Esophagus (tissue), 2 donors: Measurements from ENCODE around the gene FAM13A. TPM values are rescaled to one million over a fixed set of nuclear protein-coding genes. Genes with fewer than 3 reads are reported as not detected.

Source experiments
- H3K27ac ChIP-seq, 2 donors: one replicate each; pipeline ENCODE4 v1.5.1; 2013; ENCODE audit warnings: low read depth in 2 of 2, mild to moderate bottlenecking in 2 of 2, inconsistent platforms in 1 of 2, low read length in 1 of 2, moderate library complexity in 1 of 2
- H3K27me3 ChIP-seq, 2 donors: one replicate each; pipeline ENCODE4 v1.6.1; 2013; ENCODE audit warnings: low read length in 2 of 2, control low read depth in 1 of 2, mild to moderate bottlenecking in 1 of 2; ENCODE audit not compliant: insufficient read depth in 2 of 2, control insufficient read depth in 1 of 2
- H3K36me3 ChIP-seq, 2 donors: one replicate each; pipeline ENCODE4 v1.6.1; 2013; ENCODE audit warnings: low read length in 1 of 2; ENCODE audit not compliant: control insufficient read depth in 2 of 2, insufficient read depth in 2 of 2
- H3K4me1 ChIP-seq, 2 donors: one replicate each; pipeline ENCODE4 v1.6.1; 2013; ENCODE audit warnings: low read length in 1 of 2; ENCODE audit not compliant: control insufficient read depth in 2 of 2, insufficient read depth in 2 of 2
- H3K4me3 ChIP-seq, 2 donors: one replicate each; pipeline ENCODE4 v1.5.1; 2013; ENCODE audit warnings: low read length in 2 of 2, mild to moderate bottlenecking in 2 of 2, low read depth in 1 of 2, moderate library complexity in 1 of 2
- H3K9me3 ChIP-seq, 2 donors: one replicate each; pipeline ENCODE4 v1.6.1; 2013; ENCODE audit warnings: mild to moderate bottlenecking in 2 of 2, low read depth in 1 of 2, low read length in 1 of 2, moderate library complexity in 1 of 2; ENCODE audit not compliant: control insufficient read depth in 2 of 2, insufficient read depth in 1 of 2
- WGBS, 2 donors: extraction: QIAGEN DNeasy Blood & Tissue Kit; methylation state at CpG; one replicate each; pipeline ENCODE4 v1.1.7; 2013; 5-methylcytosine and 5-hydroxymethylcytosine counted together
- polyA plus RNA-seq, 2 donors: library from polyadenylated mRNA; stranded (reverse); fragments of 200-250 nt; gene quantifications; one replicate each; pipeline ENCODE4 v1.2.3, GENCODE V29; 2013
- donor health status: healthy with polysubstance abuse.
- donor health status: Bipolar disorder and iron deficiency.

Gene FAM13A
- polyA plus RNA-seq, 2 donors: 2.5 to 2.7 TPM

GRCh38 chr4:88734403-88734949 is 322.5 kb downstream of the FAM13A start:
- Histone ChIP-seq H3K27me3 (no peaks in the 10 kb centered on the region), H3K4me1 (peaks cover 1 to 3% of the 10 kb centered on the region in 2 donors), H3K9me3 (no peaks in the 10 kb centered on the region), H3K36me3 (peaks cover 0 to under 1% of the 10 kb centered on the region in 2 donors), H3K4me3 (no peak overlapping the region), H3K27ac (peak overlapping the region in 1 of 2 donors; percentile 22)
- 81 to 95% methylated on average over 3 of the region's 3 CpGs for WGBS, 2 donors

DNA sequence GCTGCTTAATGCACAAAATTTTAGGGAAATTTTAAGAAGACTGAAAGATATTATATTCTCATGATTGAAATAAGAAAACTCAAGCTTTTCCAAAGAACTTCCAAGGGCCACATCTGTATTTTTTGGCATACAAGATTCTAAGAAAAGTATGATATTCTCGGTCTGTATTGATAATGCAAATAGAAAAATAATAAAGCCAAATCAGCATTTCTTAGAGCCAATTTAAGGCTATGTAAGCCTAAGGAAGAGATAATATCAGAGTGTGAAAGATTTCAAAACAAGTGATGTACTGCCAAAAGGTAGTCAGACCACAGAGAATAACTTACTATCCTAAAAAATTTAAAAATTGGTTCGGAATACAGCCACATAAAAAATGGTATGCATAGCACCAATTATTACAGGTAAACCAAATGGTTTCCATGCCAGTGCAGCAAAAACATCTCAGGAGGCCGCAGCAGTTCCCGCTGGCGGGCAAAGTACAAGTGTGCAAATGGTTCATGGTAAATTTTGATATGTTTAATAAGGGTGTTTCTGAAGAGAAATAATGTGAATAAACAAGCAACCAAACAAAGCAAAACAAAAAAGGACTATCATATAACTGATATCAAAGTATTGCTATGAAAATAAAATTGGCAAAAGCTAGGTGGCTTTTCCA is 324.1 kb downstream of the FAM13A start:
- no peak overlapping the region for H3K4me3 ChIP-seq
- no peak overlapping the region for H3K27ac ChIP-seq
- 94 to 96% methylated on average over 5 of the region's 5 CpGs for WGBS, 2 donors
- H3K27me3 ChIP-seq: no peaks in the 10 kb centered on the region
- H3K9me3 ChIP-seq: no peaks in the 10 kb centered on the region
- H3K4me1 ChIP-seq: peaks cover 1 to 3% of the 10 kb centered on the region in 2 donors
- H3K36me3 ChIP-seq: peaks cover under 1 to 9% of the 10 kb centered on the region in 2 donors

DNA sequence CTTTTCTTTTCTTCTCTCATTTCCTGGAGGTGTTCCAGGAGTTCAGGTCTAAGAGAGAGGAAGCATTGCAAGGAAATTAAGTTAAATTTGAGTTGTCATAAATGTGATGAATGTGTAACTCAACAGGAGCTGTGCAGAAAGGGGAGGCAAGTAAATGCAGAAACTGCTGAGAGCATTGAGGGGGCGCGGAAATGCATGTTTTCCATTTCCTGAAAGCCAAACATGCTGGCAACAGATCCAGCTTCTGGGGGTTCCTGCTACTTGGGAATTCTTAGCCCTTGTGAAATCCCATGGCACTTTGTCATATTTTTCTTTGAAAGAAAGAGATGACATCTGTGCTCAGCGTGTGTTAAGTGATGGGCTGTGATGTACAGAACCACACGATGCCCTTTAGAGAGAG is 325.6 kb downstream of the FAM13A start:
- Histone ChIP-seq H3K9me3 (no peaks in the 10 kb centered on the region), H3K4me1 (peaks cover 0 to 3% of the 10 kb centered on the region in 2 donors), H3K27me3 (no peaks in the 10 kb centered on the region), H3K27ac (no peak overlapping the region), H3K36me3 (peaks cover 5 to 16% of the 10 kb centered on the region in 2 donors), H3K4me3 (no peak overlapping the region)
- WGBS, 2 donors: 84 to 86% methylated on average over 4 of the region's 4 CpGs

GRCh38 chr4:88730811-88731210 is 326.2 kb downstream of the FAM13A start:
- 90 to 95% methylated on average over 5 of the region's 5 CpGs for WGBS, 2 donors
- Histone ChIP-seq H3K27me3 (no peaks in the 10 kb centered on the region), H3K4me3 (no peak overlapping the region), H3K4me1 (peaks cover 0 to 3% of the 10 kb centered on the region in 2 donors), H3K36me3 (peaks cover 5 to 16% of the 10 kb centered on the region in 2 donors), H3K27ac (no peak overlapping the region), H3K9me3 (no peaks in the 10 kb centered on the region)

DNA sequence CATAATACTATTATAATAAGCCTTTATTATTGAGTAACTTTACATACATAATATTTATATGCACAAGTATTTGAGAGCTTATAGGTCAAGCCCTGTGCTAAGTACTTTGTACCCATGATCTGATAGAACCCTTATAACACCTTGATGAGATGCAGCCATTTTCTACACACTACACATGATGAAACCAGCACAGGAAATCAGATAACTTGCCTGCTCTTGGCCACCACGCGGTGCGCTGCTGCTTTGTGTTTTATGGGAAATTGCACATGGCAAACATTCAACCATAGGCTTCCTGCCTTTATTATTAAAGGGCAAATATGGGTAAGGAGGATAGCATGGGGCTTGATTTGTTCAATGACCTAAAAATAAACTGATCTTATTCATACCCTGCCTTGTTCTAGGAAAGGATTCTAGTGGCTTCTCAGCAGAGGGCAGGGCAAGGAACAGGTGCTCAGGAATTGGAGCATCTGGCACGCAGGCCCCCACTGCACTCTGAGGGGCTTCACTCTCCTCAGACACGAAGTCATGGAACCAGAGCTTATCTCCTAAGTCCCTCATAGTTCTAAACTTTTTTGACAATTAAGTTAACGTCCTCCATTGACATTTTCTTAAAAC is 327.7 kb downstream of the FAM13A start:
- H3K4me3 ChIP-seq: no peak overlapping the region
- no peaks in the 10 kb centered on the region for H3K4me1 ChIP-seq
- 83 to 88% methylated on average over 6 of the region's 6 CpGs for WGBS, 2 donors
- no peaks in the 10 kb centered on the region for H3K27me3 ChIP-seq
- H3K9me3 ChIP-seq: no peaks in the 10 kb centered on the region
- no peak overlapping the region for H3K27ac ChIP-seq
- peaks cover 8 to 16% of the 10 kb centered on the region in 2 donors for H3K36me3 ChIP-seq

DNA sequence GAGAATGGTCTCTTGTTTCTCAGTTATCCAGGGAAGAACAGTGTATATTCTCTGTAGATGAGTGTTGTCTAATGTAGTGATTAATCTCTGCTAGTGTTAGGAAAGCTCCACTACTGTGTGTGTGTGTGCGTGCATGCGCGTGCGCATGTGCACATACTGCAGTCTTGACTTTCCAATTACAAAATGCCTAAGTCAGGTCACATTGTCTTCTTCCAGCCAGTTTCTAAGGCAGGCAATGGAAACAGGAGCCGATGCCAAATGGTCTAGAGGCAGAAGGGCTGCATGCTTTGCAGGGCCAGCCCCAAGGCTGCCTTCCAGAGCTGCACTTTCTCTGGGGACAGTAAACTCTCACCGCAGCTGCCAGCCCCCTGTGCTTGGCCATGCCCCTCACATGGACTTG is 328.8 kb downstream of the FAM13A start:
- no peaks in the 10 kb centered on the region for H3K27me3 ChIP-seq
- no peak overlapping the region for H3K27ac ChIP-seq
- no peaks in the 10 kb centered on the region for H3K9me3 ChIP-seq
- H3K4me3 ChIP-seq: no peak overlapping the region
- H3K4me1 ChIP-seq: no peaks in the 10 kb centered on the region
- peaks cover 8 to 16% of the 10 kb centered on the region in 2 donors for H3K36me3 ChIP-seq
- 89% methylated on average over 6 of the region's 6 CpGs for WGBS, 2 donors

- peaks cover 8 to 22% of the 10 kb centered on the region in 2 donors for H3K36me3 ChIP-seq
Observed at GRCh38 chr4:88725986-88726385, 331.0 kb downstream of the FAM13A start.

DNA sequence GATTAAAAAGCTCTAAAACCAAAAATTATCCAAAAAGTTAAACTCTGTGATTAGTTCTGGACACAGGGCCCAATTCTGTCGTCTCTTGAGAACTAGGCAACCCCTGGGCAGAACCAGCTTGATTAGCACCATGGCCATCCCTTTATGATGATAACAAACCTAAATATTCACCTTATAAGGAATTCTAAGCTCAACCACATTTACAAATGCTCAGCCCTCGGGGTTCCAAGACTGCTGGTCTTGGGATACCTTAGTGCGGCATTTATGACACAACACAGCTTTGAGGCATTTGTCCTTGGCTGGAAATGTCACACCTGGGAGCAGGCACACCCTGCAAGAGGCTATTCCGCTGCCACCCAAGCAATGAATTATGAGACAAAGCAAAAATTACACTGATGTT is 331.8 kb downstream of the FAM13A start:
- H3K36me3 ChIP-seq: peaks cover 8 to 26% of the 10 kb centered on the region in 2 donors
- 90 to 91% methylated on average over 4 of the region's 4 CpGs for WGBS, 2 donors

More at GRCh38 chr4:88725986-88726385, 331.0 kb downstream of the FAM13A start:
- Histone ChIP-seq H3K4me3 (no peak overlapping the region), H3K4me1 (no peaks in the 10 kb centered on the region), H3K9me3 (no peaks in the 10 kb centered on the region), H3K27me3 (no peaks in the 10 kb centered on the region), H3K27ac (no peak overlapping the region)
- WGBS, 2 donors: 70 to 86% methylated on average over 2 of the region's 2 CpGs

GRCh38 chr4:88724406-88724805 is 332.6 kb downstream of the FAM13A start:
- no peak overlapping the region for H3K4me3 ChIP-seq
- peaks cover 8 to 26% of the 10 kb centered on the region in 2 donors for H3K36me3 ChIP-seq
- H3K27me3 ChIP-seq: no peaks in the 10 kb centered on the region
- 74 to 80% methylated on average over 2 of the region's 2 CpGs for WGBS, 2 donors
- no peaks in the 10 kb centered on the region for H3K9me3 ChIP-seq
- H3K27ac ChIP-seq: no peak overlapping the region
- H3K4me1 ChIP-seq: no peaks in the 10 kb centered on the region

More for the DNA sequence above, 331.8 kb downstream of the FAM13A start:
- Histone ChIP-seq H3K27ac (no peak overlapping the region), H3K4me1 (no peaks in the 10 kb centered on the region), H3K4me3 (no peak overlapping the region), H3K27me3 (no peaks in the 10 kb centered on the region), H3K9me3 (no peaks in the 10 kb centered on the region)
